Eye (tissue), 1 donor: ENCODE results near the gene STARD9.
"Not testable (repeated sequence)": the region's sequence is repeated elsewhere in the genome, so short reads cannot be mapped to it uniquely, and the experiment has no call there.

Experiments
- DNase-seq: peaks from one replicate; pipeline ENCODE4 v3.0.0-alpha.2; 2015

Gene STARD9

DNA sequence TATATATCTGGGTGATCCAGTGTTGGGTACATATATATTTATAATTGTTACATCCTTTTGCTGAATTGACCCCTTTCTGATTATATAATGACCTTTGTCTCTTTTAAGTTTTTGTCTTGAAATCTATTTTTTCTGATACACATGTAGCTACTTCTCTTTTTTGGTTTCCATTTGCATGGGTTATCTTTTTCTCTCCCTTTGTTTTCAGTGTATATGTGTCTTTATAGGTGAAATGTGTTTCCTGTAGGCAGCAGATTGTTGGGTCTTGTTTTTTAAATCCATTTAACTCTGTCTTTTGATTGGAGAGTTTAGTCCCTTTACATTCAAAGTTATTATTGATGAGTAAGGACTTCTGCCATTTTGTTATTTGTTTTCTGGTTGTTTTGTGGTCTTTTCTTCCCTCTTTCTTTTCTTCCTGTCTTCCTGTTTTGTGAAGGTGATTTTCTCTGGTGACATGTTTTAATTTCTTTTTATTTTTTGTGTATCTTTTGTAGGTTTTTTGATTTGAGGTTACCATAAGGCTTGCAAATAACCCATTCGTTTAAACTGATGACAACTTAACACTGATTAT lies 56.8 kb downstream of the STARD9 start:
- no peak for DNase-seq

DNA sequence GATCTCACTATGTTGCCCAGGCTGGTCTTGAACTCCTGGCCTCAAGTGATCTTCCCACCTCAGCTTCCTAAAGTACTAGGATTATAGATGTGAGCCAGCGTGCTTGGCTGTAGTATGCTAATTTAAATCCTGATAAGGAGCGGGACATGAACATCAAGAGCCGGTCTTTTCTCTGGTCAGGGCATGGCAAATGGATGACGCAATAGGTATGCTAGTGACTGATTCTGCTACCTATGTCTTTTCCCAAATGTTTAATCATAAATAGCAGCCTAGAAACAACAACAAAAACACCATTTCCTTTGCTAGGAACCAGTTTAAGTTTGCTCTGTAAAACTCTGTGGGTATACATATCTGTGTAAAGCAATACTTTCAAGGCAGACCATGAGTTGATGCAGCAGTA lies 64.7 kb downstream of the STARD9 start:
- DNase-seq: no peak

DNA sequence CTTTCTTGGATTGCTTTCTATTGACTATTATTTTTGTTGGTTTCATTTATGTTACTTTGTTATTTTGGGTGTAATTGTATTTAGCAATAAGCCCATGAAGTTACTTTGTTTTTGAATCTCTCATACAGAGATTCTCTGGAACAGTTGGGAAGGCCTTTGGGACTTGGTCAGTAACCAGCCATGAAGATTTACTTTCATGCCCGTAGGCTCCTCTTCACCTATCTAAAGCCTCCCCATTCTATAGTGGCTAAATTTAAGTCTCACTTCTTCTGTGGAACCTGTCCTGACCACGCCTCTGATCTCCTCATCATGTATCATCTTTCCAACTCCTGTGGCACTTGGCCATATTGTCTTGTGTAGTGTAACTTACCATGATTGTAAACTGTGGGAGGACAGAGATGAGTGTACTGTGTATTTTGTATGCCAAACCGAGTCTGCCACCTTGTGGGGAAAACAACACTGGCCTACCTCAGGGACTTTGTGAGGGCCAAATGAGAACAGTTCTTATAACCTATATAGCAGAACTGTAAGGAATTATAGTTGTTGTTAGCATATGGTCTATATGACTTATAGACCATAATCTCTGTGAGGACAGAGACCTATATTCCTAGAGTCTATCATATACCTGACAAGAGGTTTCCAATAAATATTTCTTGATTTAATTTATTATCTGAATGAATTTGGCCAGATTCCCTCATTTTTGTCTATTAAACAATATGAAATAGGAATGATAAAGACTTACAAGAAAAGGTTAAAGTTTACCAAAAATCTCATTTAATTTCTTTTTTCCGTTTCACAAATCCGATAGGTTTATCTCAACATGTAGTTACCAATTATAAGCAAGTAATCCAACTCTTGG lies 75.0 kb downstream of the STARD9 start:
- DNase-seq: peak; percentile 83

DNA sequence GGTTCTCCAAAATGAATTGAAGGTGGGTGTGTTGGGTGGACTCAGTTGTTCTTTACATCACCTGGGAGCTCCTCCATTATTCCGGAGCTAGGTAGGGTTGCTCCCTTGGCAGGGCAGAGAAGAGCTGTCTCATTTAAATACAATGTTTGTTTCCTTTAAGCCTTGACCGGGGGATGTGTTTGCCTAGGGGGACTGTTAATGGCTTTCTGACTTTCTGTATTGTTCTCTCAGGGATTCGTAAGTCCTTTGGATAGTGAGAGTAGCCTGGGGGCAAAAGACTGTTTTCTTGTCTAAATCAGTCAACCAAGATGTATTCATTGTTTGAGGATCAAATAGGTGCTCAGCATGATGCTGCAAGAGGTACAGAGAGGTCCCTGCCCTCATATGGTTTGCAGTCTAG lies 90.4 kb downstream of the STARD9 start:
- no peak for DNase-seq

DNA sequence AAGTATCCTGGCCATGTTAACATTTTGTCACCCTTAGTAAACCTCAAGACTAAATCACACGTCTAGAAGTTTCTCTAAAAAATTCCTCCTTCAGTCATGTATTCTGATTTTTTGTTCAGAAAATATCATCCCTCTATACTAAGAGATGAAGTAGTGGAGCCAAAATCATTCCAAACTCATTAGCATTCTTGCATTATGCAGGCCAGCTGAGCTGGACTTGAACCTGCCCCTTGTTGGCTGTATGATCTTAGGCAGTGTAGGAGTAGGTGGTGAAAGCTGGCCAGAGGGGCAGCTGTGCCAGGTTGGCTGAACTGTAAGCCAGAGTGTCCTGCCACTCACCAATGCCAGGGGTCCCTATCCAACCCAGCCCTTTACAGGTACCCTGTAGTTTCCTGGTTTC lies 92.4 kb downstream of the STARD9 start:
- no peak for DNase-seq

DNA sequence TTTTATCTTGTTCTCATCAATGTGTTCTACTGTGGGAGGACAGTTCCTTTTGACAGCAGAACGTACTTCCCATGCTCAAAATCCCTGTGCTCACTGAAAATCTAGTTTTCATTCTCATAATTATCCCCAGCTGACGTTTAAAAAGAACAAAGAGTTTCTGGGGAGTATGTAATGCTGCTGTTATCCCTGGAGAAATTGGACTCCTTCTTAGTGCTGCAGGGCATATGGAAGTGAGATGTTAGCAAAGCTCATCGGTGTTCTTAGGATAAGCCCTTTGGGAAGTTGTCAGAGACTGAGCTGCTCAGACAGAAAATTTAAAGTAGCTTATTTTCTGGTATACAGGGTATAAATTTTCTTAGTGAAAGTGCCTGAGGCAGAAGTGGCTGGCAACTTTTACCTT lies 95.0 kb downstream of the STARD9 start:
- DNase-seq: peak; percentile 24

DNA sequence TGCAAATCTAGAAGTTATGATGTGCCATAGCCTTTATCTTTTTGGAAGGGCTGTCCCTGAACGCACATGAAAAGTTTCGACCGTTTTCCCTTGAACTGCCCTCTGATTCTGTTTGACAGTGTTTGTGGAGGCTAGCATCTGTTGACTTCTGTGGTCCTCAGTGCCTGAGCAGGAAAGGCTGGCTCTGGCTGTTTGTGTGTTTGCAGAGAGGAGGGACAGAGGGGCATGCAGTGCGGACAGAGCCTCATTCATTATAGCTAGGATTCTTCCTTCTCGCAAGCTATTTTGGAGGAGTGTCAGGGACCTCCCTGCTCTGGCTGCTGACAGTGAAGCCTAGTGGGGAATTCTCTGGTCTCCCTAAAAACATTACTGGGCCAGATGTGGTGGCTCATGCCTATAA lies 97.0 kb downstream of the STARD9 start:
- DNase-seq: no peak

DNA sequence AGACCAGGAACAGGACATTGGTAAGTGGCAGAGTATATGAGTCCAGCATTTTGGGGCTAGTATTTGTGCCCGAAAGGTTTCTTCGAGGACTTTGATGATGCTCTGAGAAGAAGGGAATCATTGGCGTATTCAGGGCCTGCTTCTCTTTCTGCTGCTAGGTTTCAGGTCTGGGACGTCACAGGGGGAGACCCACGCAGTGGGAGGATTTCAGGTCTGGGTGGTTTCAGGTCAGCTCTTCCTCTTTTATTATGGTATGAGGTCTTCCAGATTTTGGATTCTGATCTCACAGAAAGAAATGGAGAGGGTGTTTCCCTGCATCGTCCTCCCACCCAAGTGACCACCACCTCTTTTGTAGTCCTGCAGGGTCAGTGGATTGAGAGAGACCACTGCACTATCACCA lies 99.1 kb downstream of the STARD9 start:
- DNase-seq: no peak

DNA sequence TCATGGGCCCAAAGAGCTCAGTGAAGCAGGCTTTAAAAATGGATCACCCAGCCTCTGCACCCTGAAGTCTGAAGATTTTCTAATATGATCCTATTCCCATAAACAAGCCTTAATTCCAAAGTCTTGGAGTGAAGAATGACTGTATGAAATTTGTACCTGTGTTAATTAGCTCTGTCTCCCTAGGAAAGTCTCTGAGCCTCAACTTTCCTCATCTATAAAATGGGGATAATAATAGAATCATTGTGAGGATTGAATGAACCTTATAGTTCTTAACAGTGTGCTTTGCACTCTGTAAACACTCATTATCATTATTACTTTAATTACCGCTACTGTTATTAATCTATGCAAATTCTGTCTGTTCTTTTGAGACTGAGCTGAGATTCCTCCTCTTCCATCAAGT lies 99.6 kb downstream of the STARD9 start:
- no peak for DNase-seq

DNA sequence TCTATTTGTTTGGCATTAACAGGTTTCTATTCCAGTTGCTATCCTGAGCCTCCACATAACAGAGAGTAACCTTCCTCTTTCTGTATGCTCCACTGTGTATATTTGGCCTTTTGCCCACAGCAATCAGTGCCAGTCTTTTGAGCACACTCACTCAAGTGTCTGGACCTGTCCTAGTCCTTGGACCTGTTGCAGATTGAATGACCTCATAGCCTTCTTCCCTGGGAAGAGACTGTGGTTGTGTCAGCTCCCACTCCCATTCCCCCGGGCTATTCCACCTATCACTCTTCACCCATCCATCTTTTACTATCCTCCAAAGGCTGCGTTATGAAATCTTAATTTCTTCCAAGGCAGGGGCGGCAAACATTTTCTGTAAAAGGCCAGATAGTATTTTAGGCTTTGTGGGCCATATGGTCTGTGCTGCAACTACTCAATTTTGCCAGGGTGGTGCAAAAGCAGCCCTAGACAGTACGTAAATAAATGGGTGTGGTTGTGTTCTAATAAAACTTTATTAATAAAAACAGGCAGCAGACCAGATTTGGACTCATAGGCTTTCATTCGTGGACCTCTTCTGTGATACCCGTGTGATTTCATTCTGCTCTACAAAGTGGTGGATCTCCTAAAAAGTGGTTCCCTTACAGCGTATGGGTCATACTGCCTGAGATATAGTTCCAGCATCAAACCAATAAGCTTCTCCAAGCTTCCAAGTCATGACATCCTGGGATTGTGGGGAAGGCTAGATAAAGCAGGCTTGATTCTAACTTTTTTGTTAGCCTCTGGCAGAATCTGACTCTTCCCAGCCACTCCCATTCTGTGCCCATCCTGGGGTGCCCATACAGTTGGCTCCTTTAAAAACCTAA lies 104.1 kb downstream of the STARD9 start:
- no peak for DNase-seq

DNA sequence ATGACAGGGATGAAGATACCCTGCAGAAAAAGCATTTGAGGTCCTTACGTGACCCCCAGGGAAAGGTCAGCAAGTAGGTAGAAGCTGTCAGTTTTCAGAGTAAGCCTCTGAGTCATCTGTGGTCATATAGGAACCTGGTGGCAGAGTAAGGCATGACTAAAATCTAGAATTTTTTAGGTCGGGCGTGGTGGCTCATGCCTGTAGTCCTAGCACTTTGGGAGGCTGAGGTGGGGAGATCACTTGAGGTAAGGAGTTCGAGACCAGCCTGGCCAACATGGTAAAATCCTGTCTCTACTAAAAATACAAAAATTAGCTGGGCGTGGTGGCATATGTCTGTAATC lies 104.7 kb downstream of the STARD9 start:
- not testable (repeated sequence) for DNase-seq

DNA sequence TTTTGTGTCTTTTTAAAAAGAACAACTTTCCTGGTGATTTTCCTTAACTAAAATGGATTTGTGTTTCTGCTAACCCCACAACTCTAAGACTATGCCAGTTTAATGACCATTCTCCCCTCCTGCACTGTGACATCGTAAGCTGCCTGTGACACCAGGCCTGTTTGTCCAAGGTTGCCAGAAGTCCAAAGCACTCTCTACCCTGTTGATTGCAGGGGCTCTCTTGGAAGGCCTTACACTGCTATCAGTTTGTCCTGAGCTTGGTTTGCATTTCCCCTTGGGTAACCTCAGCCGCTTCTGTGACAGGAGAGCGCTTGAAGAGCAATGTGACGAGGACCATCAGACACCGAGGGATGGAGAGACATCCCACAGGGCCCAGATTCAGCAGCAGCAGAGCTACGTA lies 105.7 kb downstream of the STARD9 start:
- no peak for DNase-seq

DNA sequence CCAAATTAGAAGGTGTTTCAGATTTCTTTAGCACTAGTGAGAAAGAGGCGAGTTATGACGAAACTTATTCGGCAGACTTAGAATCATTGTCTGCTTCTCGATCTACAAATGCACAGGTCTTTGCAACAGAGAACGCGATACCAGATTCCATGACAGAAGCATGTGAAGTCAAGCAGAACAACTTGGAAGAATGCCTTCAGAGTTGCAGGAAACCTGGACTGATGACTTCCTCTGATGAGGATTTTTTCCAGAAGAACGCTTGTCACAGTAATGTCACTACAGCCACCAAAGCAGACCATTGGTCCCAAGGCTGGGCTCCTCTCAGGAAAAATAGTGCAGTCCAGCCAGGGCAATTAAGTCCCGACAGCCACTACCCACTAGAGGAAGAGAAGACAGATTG lies 110.9 kb downstream of the STARD9 start:
- DNase-seq: no peak

DNA sequence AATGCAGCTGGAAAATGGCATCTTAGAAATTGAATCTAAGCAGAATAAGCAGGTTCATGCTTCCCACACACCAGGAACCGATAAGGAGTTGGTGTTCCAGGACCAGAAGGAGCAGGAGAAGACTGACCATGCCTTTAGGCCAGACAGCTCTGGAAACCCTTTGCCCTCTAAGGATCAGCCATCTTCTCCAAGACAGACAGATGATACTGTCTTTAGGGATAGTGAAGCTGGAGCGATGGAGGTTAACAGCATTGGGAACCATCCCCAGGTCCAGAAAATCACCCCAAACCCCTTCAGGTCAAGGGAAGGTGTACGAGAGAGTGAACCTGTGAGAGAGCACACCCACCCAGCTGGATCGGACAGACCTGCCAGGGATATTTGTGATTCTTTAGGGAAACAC lies 112.3 kb downstream of the STARD9 start:
- no peak for DNase-seq

DNA sequence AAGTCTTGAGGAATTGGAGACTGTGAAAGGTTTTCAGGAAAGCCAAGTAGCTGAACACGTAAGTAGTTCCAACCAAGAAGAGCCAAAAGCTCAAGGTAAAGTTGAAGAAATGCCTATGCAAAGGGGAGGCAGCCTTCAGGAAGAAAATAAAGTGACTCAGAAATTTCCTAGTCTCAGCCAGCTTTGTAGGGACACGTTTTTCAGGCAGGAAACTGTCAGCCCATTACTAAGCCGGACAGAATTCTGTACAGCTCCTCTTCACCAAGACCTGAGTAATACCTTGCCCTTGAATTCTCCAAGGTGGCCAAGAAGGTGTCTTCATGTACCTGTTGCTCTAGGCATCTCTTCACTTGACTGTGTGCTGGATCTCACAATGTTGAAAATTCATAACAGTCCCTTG lies 112.9 kb downstream of the STARD9 start:
- no peak for DNase-seq

DNA sequence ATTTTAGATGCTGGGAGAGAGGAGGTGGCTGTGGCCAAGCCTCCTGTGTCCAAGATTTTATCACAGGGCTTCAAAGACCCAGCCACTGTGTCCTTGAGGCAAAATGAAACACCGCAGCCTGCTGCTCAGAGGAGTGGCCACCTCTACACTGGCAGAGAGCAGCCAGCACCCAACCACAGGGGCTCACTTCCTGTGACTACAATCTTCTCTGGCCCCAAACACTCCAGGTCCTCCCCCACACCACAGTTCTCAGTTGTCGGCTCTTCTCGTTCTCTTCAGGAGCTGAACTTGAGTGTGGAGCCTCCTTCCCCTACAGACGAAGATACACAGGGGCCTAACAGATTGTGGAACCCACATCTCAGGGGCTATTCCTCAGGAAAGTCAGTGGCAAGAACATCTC lies 115.9 kb downstream of the STARD9 start:
- DNase-seq: no peak

DNA sequence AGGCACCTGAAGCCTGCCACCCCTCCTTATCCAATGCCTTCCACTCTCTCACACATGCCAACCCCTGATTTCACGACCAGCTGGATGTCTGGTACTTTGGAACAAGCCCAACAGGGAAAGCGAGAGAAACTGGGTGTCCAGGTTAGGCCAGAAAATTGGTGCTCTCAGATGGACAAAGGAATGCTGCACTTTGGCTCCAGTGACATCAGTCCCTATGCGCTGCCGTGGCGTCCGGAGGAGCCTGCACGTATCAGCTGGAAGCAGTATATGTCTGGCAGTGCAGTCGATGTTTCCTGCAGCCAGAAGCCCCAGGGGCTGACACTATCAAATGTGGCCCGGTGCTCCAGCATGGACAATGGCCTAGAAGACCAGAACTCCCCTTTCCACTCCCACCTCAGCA lies 116.4 kb downstream of the STARD9 start:
- DNase-seq: no peak

DNA sequence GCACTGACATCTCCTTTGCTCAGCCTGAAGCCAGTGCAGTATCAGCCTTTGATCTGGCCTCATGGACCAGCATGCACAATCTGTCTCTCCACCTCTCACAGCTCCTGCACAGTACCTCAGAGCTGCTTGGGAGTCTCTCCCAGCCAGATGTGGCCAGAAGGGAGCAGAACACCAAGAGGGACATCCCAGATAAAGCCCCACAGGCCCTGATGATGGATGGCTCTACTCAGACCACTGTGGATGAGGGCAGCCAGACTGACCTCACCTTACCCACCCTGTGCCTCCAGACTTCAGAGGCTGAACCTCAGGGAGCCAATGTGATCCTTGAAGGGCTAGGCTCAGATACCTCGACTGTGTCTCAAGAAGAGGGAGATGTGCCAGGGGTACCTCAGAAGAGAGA lies 117.1 kb downstream of the STARD9 start:
- DNase-seq: no peak

DNA sequence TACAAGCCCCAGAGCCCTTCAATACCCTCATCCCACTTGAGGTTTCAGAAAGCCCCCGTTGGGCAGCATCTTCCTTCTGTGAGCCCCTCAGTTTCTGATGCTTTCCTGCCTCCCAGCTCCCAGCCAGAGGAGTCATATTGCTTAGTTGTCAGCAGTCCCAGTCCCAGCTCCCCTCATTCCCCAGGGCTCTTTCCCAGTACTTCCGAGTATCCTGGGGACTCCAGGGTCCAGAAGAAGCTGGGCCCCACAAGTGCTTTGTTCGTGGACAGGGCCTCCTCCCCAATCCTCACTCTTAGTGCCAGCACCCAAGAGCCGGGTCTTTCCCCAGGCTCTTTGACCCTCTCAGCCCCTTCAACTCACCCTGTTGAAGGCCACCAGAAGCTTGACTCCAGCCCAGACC lies 117.6 kb downstream of the STARD9 start:
- no peak for DNase-seq

DNA sequence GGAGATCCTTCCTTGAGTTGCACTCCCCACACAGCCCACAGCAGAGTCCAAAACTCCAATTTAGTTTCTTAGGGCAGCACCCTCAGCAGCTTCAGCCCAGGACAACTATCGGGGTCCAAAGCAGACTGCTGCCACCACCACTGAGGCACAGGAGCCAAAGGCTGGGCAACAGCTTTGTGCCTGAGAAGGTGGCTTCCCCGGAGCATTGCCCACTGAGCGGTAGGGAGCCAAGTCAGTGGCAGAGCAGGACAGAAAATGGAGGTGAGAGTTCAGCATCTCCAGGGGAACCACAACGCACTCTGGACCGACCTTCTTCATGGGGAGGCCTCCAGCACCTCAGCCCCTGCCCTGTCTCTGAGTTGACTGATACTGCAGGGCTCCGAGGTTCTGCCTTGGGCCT lies 118.1 kb downstream of the STARD9 start:
- no peak for DNase-seq

DNA sequence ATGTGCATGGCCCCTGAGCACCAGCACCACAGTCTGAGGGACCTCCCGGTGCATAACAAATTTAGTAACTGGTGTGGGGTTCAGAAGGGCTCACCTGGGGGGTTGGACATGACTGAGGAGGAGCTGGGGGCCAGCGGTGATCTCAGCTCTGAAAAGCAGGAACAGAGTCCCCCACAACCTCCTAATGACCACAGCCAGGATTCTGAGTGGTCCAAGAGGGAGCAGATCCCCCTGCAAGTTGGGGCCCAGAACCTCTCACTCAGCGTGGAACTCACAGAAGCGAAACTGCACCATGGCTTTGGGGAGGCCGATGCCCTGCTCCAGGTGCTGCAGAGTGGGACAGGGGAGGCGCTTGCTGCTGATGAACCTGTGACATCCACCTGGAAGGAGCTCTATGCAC lies 118.5 kb downstream of the STARD9 start:
- no peak for DNase-seq

DNA sequence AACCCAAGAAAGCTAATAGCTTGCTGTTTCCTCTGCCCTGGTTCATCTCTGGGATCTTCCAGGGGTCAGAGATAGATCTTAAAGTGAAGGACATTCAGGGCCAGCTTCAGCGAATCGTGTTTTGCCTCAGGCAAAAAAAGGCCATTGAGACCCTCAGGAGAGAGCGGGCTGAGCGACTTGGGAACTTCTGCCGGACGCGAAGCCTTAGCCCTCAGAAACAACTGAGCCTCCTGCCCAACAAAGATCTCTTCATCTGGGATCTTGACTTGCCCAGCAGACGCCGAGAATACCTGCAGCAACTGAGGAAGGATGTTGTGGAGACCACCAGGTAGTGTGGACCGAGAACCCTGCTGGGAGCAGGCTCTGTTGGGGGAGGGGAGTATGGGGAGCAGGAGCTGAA lies 119.0 kb downstream of the STARD9 start:
- DNase-seq: no peak

DNA sequence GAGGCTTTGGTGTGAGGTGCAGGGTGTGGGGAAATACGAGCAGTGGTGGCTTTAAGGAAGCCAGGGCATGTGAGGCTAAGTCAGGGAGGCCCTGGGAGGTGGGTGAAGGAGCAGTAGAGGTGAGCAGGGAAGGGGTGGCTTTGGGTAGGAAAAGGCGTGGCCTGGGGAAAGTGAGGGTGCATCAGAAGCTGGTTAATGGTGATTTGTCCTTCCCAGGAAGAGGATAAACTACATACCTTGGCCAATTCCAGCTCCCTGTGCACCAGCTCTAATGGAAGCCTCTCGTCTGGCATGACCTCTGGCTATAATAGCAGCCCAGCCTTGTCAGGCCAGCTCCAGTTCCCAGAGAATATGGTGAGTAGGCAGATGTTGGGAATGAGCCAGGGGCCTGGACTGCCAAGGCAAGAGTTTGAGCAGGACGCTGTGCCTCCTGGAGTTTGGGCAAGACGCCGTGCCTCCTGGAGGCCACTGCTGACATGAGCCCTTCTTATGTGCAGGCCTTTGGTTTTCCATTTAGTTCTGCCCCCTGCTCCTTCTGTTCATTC lies 120.2 kb downstream of the STARD9 start:
- DNase-seq: no peak

DNA sequence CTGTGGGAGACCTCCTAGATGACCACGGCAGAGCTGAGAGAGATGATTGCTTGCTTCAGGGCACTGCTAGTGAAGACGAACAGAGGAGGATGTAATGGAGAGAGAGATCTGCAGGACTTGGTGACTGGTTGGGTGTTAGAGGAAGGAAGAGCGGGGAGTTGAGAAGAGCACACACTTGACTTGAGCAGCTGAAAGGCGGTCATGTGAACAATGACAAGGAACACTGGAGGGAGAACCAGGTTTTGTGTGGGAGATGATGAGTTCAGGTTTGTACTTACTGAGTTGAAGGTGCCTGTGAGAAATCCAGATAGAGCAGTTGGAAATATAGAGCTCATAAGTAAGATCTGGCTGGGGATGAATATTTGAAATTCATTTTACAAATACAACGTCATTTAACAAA lies 121.2 kb downstream of the STARD9 start:
- DNase-seq: no peak
